K562 (cell line): ENCODE data around the gene SEC16A. TPM values are rescaled to one million over a fixed set of nuclear protein-coding genes. Genes with fewer than 3 reads are reported as not detected.

Experiments used
- GABPB1 ChIP-seq: sonication (generic); formaldehyde crosslinking; IDR thresholded peaks from 2 replicates; pipeline ENCODE4 v1.8.0; 2022; ENCODE audit warnings: mild to moderate bottlenecking, missing genetic modification reagents
- NR2F6 ChIP-seq: fragments of 450-650 bp; formaldehyde crosslinking; IDR thresholded peaks from 2 replicates; pipeline ENCODE4 v1.4.0; 2020; ENCODE audit warnings: mild to moderate bottlenecking
- RFX1 ChIP-seq: fragments of 450-650 bp; IDR thresholded peaks from 2 replicates; pipeline ENCODE4 v1.6.1; 2016; ENCODE audit warnings: mild to moderate bottlenecking, moderate library complexity
- ZBTB17 ChIP-seq: fragments of 450-650 bp; formaldehyde crosslinking; IDR thresholded peaks from 2 replicates; pipeline ENCODE4 v1.4.0; 2020; ENCODE audit warnings: mild to moderate bottlenecking
- polyA plus RNA-seq, 8 experiments: library from polyadenylated mRNA; depleted of rRNA in 4 of 8; stranded (reverse) in 5 of 8; unstranded in 3 of 8; fragments of >200 nt; fragmentation: Nextera tagmentation in 2 of 8; fragmentation: Illumina TruSeq in 1 of 8; extraction: Ambion mirVana in 2 of 8; extraction: Trizol in 1 of 8; gene quantifications; 2 replicates each; pipeline versions ENCODE4 v1.2.1 to v1.2.3, GENCODE V29; 2011 to 2014; ENCODE audit warnings: inconsistent platforms in 1 of 8, missing spikeins in 1 of 8
- total RNA-seq, 7 experiments: library from RNA; depleted of rRNA in 6 of 7; stranded (reverse); fragments of >200 nt in 6 of 7; fragmentation: Illumina TruSeq in 2 of 7; extraction: Trizol in 2 of 7; gene quantifications; 2 replicates each; pipeline versions ENCODE4 v1.2.1 to v1.2.3, GENCODE V29; 2011 to 2021; ENCODE audit warnings: low replicate concordance in 1 of 7
- TF ChIP-seq, protein P1 (sequence below): sonication (generic); formaldehyde crosslinking; IDR thresholded peaks from 2 replicates; pipeline ENCODE4 v1.8.0; 2023; ENCODE audit warnings: mild to moderate bottlenecking, missing genetic modification reagents

The SEC16A gene
- total and polyA plus RNA-seq, 9 of the 15 experiments (the other 6 are each of a cell fraction or from before 2014, with no cell fraction given), result 8.3 to 62.8 (median 14.0) TPM

- TF ChIP-seq, protein P1, sequence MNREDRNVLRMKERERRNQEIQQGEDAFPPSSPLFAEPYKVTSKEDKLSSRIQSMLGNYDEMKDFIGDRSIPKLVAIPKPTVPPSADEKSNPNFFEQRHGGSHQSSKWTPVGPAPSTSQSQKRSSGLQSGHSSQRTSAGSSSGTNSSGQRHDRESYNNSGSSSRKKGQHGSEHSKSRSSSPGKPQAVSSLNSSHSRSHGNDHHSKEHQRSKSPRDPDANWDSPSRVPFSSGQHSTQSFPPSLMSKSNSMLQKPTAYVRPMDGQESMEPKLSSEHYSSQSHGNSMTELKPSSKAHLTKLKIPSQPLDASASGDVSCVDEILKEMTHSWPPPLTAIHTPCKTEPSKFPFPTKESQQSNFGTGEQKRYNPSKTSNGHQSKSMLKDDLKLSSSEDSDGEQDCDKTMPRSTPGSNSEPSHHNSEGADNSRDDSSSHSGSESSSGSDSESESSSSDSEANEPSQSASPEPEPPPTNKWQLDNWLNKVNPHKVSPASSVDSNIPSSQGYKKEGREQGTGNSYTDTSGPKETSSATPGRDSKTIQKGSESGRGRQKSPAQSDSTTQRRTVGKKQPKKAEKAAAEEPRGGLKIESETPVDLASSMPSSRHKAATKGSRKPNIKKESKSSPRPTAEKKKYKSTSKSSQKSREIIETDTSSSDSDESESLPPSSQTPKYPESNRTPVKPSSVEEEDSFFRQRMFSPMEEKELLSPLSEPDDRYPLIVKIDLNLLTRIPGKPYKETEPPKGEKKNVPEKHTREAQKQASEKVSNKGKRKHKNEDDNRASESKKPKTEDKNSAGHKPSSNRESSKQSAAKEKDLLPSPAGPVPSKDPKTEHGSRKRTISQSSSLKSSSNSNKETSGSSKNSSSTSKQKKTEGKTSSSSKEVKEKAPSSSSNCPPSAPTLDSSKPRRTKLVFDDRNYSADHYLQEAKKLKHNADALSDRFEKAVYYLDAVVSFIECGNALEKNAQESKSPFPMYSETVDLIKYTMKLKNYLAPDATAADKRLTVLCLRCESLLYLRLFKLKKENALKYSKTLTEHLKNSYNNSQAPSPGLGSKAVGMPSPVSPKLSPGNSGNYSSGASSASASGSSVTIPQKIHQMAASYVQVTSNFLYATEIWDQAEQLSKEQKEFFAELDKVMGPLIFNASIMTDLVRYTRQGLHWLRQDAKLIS (CRISPR knock-in tag), result no peak
- TF ChIP-seq ZBTB17 (CRISPR knock-in tag) (no peak), RFX1 (no peak), GABPB1 (CRISPR knock-in tag) (no peak), NR2F6 (CRISPR knock-in tag) (no peak)
Measured at GRCh38 chr9:136489731-136490130, 6.9 kb upstream of the SEC16A start (continued).
